Natural killer cell (primary cell): ENCODE measurements around the gene KLHDC10. TPM values are rescaled to one million over a fixed set of nuclear protein-coding genes. Genes with fewer than 3 reads are reported as not detected.
"Not testable (repeated sequence)": the region's sequence is repeated elsewhere in the genome, so short reads cannot be mapped to it uniquely, and the experiment has no call there.

Source experiments
- ATAC-seq, 3 donors: fragments of 150-1000 bp in 2 of 3; fragments of 200-7000 bp in 1 of 3; cut with Tn5 transposase; 1 replicate in 1 of 3; 2 replicates in 2 of 3; pipeline ENCODE4 v1.10.0; 2021; ENCODE audit warnings: mild to moderate bottlenecking in 2 of 3, moderate library complexity in 2 of 3
- DNase-seq, 2 donors: peaks; one replicate each; pipeline versions ENCODE4 v3.0.0 to v3.0.0-alpha.2; 2013 to 2021; ENCODE audit warnings: mixed read lengths in 1 of 2
- H3K27ac ChIP-seq: one replicate; pipeline ENCODE4 v1.5.1; 2013; ENCODE audit warnings: mild to moderate bottlenecking, low read length
- H3K27me3 ChIP-seq: one replicate; pipeline ENCODE4 v1.6.1; 2013; ENCODE audit warnings: low read length; ENCODE audit not compliant: control insufficient read depth, insufficient read depth
- H3K36me3 ChIP-seq: one replicate; pipeline ENCODE4 v1.6.1; 2013; ENCODE audit warnings: low read length; ENCODE audit not compliant: control insufficient read depth, insufficient read depth
- H3K4me1 ChIP-seq: one replicate; pipeline ENCODE4 v1.6.1; 2013; ENCODE audit warnings: low read length; ENCODE audit not compliant: control insufficient read depth, insufficient read depth
- H3K4me3 ChIP-seq: one replicate; pipeline ENCODE4 v1.5.1; 2013; ENCODE audit warnings: low read length
- H3K9me3 ChIP-seq: one replicate; pipeline ENCODE4 v1.6.1; 2013; ENCODE audit warnings: low read length; ENCODE audit not compliant: control insufficient read depth, insufficient read depth
- H3K27ac Mint-ChIP-seq, 2 donors: one replicate each; pipeline ENCODE4 v1.8.0; 2022; ENCODE audit warnings: mild to moderate bottlenecking in 2 of 2, mixed read lengths in 2 of 2, moderate library complexity in 1 of 2
- H3K27me3 Mint-ChIP-seq, 2 donors: one replicate each; pipeline ENCODE4 v1.8.0; 2022; ENCODE audit warnings: low read depth in 2 of 2, mixed read lengths in 2 of 2
- H3K36me3 Mint-ChIP-seq: one replicate; pipeline ENCODE4 v1.8.0; 2022; ENCODE audit warnings: mixed read lengths
- H3K4me1 Mint-ChIP-seq, 2 donors: one replicate each; pipeline ENCODE4 v1.8.0; 2022; ENCODE audit warnings: mixed read lengths in 2 of 2
- H3K4me3 Mint-ChIP-seq: one replicate; pipeline ENCODE4 v1.8.0; 2022; ENCODE audit warnings: mild to moderate bottlenecking, moderate library complexity, mixed read lengths
- H3K9me3 Mint-ChIP-seq, 2 donors: one replicate each; pipeline ENCODE4 v1.8.0; 2022; ENCODE audit warnings: mixed read lengths in 2 of 2
- CTCF ChIP-seq: fragments of 200-600 bp; IDR thresholded peaks from one replicate; pipeline ENCODE4 v1.8.0; 2022; ENCODE audit warnings: antibody characterized with exemption
- WGBS: methylation state at CpG from one replicate; pipeline ENCODE4 v1.1.7; 2013; ENCODE audit warnings: missing lambda C conversion rate; ENCODE audit not compliant: insufficient coverage; 5-methylcytosine and 5-hydroxymethylcytosine counted together
- intact Hi-C: fragments of 100-400 bp; cut with micrococcal nuclease; formaldehyde crosslinking; loops from one replicate; pipeline ENCODE4 v1.14.2; 2022
- total RNA-seq, 4 donors: library from RNA; stranded (reverse); fragments of 120-200 nt in 1 of 4; gene quantifications; one replicate each; pipeline versions ENCODE4 v1.2.3 to v1.2.4, GENCODE V29; 2013 to 2022

KLHDC10 gene
- total RNA-seq, 3 donors from 2014 or later (not counting 1 experiment from before 2014, with no cell fraction given): 13.6 to 23.2 (median 21.9) TPM

- Histone ChIP-seq H3K27ac (no peak overlapping the region), H3K4me1 (no peaks in the 10 kb centered on the region), H3K9me3 (no peaks in the 10 kb centered on the region), H3K4me3 (no peak overlapping the region), H3K36me3 (peaks cover 62% of the 10 kb centered on the region), H3K27me3 (no peaks in the 10 kb centered on the region)
- Mint-ChIP-seq H3K9me3 (no peaks in the 10 kb centered on the region), H3K27me3 (no peaks in the 10 kb centered on the region), H3K36me3 (peaks cover 15% of the 10 kb centered on the region), H3K27ac (no peak overlapping the region), H3K4me1 (no peaks in the 10 kb centered on the region), H3K4me3 (no peak overlapping the region)
- TF ChIP-seq CTCF: no peak
- WGBS: 92% methylated on average over 2 of the region's 2 CpGs
- no peak for ATAC-seq
- no peak for DNase-seq
- intact Hi-C loops: no loop called here
Observed at GRCh38 chr7:130124711-130125110, 54.4 kb downstream of the KLHDC10 start.

GRCh38 chr7:130126840-130127239 lies 56.5 kb downstream of the KLHDC10 start:
- H3K4me1 Mint-ChIP-seq, H3K4me3 ChIP-seq, DNase-seq, H3K4me3 Mint-ChIP-seq, intact Hi-C loops, H3K27me3 ChIP-seq, H3K27ac Mint-ChIP-seq, H3K4me1 ChIP-seq, H3K27me3 Mint-ChIP-seq, H3K9me3 Mint-ChIP-seq, H3K27ac ChIP-seq, ATAC-seq, H3K9me3 ChIP-seq: not testable (repeated sequence)
- H3K36me3 ChIP-seq: peaks cover 68% of the 10 kb centered on the region
- 100% methylated on average over 3 of the region's 3 CpGs for WGBS
- H3K36me3 Mint-ChIP-seq: peaks cover 30% of the 10 kb centered on the region

GRCh38 chr7:130127404-130127803 lies 57.1 kb downstream of the KLHDC10 start:
- no peak overlapping the region for H3K4me3 ChIP-seq
- intact Hi-C loops: no loop called here
- 100% methylated on average over 1 of the region's 2 CpGs for WGBS
- DNase-seq: no peak
- no peak for ATAC-seq
- H3K9me3 ChIP-seq: no peaks in the 10 kb centered on the region
- no peaks in the 10 kb centered on the region for H3K9me3 Mint-ChIP-seq
- no peak overlapping the region for H3K27ac ChIP-seq
- no peaks in the 10 kb centered on the region for H3K4me1 ChIP-seq
- H3K36me3 ChIP-seq: peaks cover 62% of the 10 kb centered on the region
- peaks cover 30% of the 10 kb centered on the region for H3K36me3 Mint-ChIP-seq
- H3K4me3 Mint-ChIP-seq: no peak overlapping the region
- H3K27me3 Mint-ChIP-seq: no peaks in the 10 kb centered on the region
- TF ChIP-seq CTCF: no peak
- no peaks in the 10 kb centered on the region for H3K27me3 ChIP-seq
- H3K27ac Mint-ChIP-seq: no peak overlapping the region
- no peaks in the 10 kb centered on the region for H3K4me1 Mint-ChIP-seq

- no peak overlapping the region for H3K27ac Mint-ChIP-seq
Observed at GRCh38 chr7:130127821-130128317, 57.5 kb downstream of the KLHDC10 start.

More at GRCh38 chr7:130127821-130128317, 57.5 kb downstream of the KLHDC10 start:
- no peaks in the 10 kb centered on the region for H3K9me3 Mint-ChIP-seq
- H3K4me1 Mint-ChIP-seq: no peaks in the 10 kb centered on the region
- H3K9me3 ChIP-seq: no peaks in the 10 kb centered on the region
- no peaks in the 10 kb centered on the region for H3K4me1 ChIP-seq
- no peak overlapping the region for H3K27ac ChIP-seq
- H3K27me3 ChIP-seq: no peaks in the 10 kb centered on the region
- no peaks in the 10 kb centered on the region for H3K27me3 Mint-ChIP-seq
- no peak for ATAC-seq
- no peak overlapping the region for H3K4me3 ChIP-seq
- peaks cover 57% of the 10 kb centered on the region for H3K36me3 ChIP-seq
- H3K36me3 Mint-ChIP-seq: peaks cover 30% of the 10 kb centered on the region
- no peak for DNase-seq
- TF ChIP-seq CTCF: no peak
- intact Hi-C loops: no loop called here
- H3K4me3 Mint-ChIP-seq: no peak overlapping the region
- WGBS: no CpG with 5 or more reads among the region's 1 CpG
